GM18508 (cell line): ENCODE results near the gene CD22.

Source experiments
- ATAC-seq: cut with Tn5 transposase; IDR thresholded peaks from one replicate; pipeline ENCODE4 v1.9.1; 2021; ENCODE audit warnings: moderate number of reproducible peaks; ENCODE audit not compliant: insufficient read depth, unreplicated experiment

CD22 gene

GRCh38 chr19:35294859-35295791, 33.9 kb upstream of the CD22 start:
- no peak for ATAC-seq

- no peak for ATAC-seq
Observed at GRCh38 chr19:35295792-35296462, 33.1 kb upstream of the CD22 start.

- ATAC-seq = no peak
Observed at GRCh38 chr19:35296644-35297514, 32.1 kb upstream of the CD22 start.

DNA sequence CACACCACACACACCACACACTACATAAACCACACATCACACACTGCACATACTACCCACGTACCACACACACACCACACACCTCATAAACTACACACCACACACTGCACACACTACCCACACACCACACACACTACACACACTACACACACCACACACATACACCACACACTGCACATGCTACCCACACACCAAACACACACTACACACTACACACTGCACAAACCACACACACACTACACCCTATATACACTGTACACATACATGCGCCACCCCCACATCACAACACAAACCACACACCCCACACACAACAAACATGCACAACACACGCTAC, 31.5 kb upstream of the CD22 start:
- no peak for ATAC-seq

DNA sequence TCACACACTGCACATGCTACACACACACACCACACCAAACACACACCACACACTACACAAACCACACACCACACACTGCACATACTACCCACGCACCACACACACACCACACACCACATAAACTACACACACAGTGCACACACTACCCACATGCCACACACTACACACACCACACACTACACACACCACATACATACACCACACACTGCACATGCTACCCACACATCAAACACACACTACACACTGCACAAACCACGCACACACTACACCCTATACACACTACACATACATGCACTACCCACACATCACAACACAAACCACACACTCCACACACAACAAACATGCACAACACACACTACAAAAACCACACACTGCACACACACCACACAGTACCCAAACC, 31.1 kb upstream of the CD22 start:
- no peak for ATAC-seq

DNA sequence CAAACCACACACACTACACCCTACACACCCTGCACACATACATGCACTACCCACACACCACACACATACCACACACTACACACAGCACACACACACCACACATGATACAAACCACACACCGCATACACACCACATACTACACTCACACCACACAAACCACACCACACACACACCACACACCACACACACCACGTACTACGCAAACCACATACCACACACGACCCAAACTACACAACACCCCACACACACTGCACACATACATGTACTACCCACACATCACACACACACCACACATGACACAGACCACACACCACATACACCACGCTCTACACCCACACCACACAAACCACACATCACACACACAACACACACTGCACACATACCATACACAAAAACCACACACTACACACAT, 30.4 kb upstream of the CD22 start:
- no peak for ATAC-seq

DNA sequence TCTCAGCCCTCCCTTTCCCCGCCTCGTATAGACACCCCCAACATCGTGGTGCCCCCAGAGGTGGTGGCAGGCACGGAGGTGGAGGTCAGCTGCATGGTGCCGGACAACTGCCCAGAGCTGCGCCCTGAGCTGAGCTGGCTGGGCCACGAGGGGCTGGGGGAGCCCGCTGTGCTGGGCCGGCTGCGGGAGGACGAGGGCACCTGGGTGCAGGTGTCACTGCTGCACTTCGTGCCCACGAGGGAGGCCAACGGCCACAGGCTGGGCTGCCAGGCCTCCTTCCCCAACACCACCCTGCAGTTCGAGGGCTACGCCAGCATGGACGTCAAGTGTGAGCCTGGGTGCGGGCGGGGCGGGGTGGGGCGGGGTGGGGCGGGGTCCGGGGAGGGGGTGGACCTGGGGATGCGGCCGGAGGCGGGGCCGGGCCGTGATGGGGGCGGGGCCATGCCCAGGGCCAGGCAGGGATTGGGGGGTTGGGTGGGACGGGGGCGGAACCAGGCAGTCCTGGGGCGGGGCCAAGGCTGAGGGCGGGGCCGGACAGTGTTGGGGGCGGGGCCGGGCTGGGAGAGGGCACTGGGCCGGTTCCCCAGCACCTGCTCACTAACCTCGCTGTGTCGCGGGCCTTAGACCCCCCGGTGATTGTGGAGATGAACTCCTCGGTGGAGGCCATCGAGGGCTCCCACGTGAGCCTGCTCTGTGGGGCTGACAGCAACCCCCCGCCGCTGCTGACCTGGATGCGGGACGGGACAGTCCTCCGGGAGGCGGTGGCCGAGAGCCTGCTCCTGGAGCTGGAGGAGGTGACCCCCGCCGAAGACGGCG, 29.3 kb upstream of the CD22 start:
- ATAC-seq = no peak

DNA sequence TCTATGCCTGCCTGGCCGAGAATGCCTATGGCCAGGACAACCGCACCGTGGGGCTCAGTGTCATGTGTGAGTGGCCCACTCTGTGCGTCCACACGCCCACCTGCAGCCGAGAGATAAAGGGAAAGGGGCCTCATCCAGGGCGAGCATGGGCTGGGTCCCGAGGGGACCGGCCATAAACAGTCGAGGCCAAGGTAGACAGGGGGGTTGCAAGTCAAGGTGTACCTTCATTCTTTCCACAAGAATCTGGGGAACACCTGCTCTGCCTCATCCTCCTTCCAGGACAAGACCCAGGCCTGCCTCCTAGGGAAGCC, 28.7 kb upstream of the CD22 start:
- no peak for ATAC-seq

DNA sequence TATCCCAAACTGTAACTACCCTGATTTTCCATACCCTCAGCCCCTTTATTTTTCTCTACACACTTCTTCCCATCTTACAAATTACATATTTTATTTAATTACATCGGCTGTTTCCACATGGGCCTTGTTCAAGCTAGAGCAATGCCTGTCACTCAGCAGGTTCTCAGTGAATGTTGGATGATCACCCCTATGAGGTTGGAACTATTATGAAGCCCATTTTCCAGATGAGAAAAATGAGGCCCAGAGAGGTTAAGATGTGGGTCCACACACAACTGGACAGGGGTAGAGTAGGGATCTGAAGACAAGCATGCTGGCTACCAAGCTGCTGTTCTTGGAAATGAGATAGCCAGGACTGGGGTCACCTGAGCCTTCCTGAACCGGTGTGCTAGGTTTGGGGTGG, 27.0 kb upstream of the CD22 start:
- no peak for ATAC-seq

GRCh38 chr19:35302446-35302845, 26.5 kb upstream of the CD22 start:
- ATAC-seq = no peak

- no peak for ATAC-seq
Observed at GRCh38 chr19:35303357-35303915, 25.6 kb upstream of the CD22 start.

- no peak for ATAC-seq
Observed at GRCh38 chr19:35304036-35304435, 25.0 kb upstream of the CD22 start.

DNA sequence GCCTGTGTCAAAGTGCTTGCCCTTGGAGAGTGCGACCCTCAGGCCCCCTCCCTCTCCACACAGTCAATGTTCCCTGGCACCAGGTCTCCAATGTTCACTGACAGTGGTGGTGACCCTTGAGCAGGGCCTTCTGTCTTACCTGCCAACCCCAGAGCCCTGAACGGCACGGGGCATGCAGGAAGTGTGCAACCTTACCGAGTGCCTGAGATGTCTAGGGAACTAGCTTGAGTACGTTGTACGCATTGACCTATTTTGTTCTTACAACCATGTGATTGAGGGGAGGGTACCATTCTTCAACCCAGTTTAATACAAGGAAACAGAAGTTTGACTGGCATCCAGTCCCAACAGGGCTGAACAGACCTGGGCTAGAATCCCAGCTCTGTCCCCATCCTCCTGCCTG, 23.8 kb upstream of the CD22 start:
- ATAC-seq = no peak

- no peak for ATAC-seq
Observed at GRCh38 chr19:35306473-35307246, 22.3 kb upstream of the CD22 start.

DNA sequence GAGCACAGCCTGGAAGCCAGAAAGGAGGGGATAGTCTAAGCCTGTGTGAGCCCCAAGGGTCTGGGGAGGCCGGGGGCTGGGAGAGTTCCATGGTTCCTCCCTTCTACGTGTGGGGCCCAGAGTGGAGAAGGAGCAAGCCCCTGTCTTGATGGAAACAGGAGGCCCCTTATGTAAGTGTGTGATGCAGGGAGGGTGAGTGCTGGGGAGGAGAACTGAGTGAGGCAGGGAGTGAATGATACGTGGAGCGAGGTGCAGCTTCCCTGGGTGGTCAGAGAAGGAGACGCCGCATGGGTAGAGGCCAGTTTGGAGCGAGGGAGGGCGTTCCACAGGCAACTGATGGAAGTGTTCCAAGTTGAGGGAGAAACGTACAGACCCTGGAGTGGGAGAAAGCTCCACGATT, 21.1 kb upstream of the CD22 start:
- ATAC-seq = no peak

DNA sequence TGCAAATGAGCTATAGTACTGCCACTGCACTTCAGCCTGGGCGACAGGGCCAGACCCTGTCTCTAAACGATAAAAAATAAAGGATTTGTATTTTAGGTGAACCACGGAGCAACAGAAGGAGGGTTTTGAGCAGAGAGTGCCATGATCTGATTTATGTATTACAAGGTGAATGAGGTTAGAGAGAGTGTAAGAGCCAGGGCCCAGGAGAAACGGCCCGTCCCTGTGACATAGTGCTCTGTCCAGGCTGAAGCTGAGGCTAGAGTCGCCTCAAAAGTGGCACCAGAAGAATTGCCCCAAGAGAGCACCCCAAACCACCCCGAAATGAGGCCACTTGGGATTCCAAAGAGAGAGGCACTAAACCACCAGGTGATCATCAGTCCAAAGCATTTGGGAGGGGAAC, 20.1 kb upstream of the CD22 start:
- no peak for ATAC-seq

DNA sequence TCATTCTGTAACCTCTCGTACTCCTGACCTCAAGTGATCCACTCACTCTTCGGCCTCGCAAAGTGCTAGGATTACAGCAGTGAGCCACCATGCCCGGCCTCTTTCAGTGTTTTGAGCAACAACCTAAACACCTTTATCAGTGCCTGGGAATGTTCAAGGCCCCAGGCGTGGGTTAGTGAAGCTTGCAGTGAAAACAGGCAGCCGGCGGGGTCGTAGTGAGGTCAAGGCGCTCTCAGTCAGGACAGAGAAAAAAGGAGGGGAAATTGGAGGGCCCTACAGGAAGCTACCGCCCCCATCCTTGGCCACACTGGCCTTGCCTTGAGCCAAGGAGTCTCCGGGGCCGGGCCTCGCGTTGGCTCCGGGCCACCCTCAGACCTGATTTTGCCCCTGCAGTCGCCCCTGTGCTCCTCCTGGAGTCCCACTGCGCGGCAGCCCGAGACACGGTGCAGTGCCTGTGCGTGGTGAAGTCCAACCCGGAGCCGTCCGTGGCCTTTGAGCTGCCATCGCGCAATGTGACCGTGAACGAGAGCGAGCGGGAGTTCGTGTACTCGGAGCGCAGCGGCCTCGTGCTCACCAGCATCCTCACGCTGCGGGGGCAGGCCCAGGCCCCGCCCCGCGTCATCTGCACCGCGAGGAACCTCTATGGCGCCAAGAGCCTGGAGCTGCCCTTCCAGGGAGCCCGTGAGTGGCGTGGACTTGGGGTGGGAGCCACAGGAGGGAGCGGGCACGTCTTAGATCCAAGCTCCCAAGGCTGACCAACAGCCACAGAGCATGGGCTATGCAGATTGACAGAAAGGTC, 19.3 kb upstream of the CD22 start:
- no peak for ATAC-seq

DNA sequence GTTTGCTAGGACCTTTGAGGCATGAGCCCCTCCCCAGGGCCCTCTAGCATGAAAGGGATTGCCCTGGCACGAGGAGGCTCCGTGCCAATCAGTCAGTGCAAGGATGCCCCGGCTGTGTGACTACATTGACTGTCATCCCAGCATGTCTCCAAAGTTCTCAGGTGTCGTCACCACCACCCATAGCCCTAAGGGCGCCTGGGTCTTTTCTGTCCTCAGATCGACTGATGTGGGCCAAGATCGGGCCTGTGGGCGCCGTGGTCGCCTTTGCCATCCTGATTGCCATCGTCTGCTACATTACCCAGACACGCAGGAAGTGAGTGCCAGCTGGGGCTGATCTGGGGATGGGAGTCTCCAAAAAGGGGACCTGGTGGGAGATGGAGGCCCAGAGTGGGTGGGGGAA, 18.7 kb upstream of the CD22 start:
- no peak for ATAC-seq
